Breast epithelium (tissue), 4 donors: ENCODE results near the gene YWHAG. TPM values are rescaled to one million over a fixed set of nuclear protein-coding genes. Genes with fewer than 3 reads are reported as not detected.

Experiments used
- DNase-seq, 2 donors: peaks; one replicate each; pipeline ENCODE4 v3.0.0-alpha.2; 2019; ENCODE audit warnings: low spot score in 2 of 2
- H3K27ac ChIP-seq, 2 donors: fragments of 200-600 bp; sonication (generic) in 1 of 2; one replicate each; pipeline ENCODE4 v1.5.1; 2016 to 2019; ENCODE audit warnings: mild to moderate bottlenecking in 1 of 2
- H3K27me3 ChIP-seq, 2 donors: fragments of 200-600 bp; sonication (generic) in 1 of 2; one replicate each; pipeline versions ENCODE4 v1.5.1 to v1.6.0; 2017 to 2019; ENCODE audit warnings: control low read depth in 1 of 2, mild to moderate bottlenecking in 1 of 2
- H3K36me3 ChIP-seq: fragments of 200-600 bp; one replicate; pipeline ENCODE4 v1.5.1; 2019
- H3K4me1 ChIP-seq, 2 donors: fragments of 200-600 bp; sonication (generic); one replicate each; pipeline ENCODE4 v1.5.1; 2016 to 2019; ENCODE audit warnings: control low read depth in 1 of 2
- H3K4me3 ChIP-seq, 3 donors: fragments of 200-600 bp; sonication (generic); 1 replicate in 2 of 3; 2 replicates in 1 of 3; pipeline ENCODE4 v1.5.1; 2016 to 2019; ENCODE audit warnings: mild to moderate bottlenecking in 3 of 3, moderate library complexity in 2 of 3
- H3K9me3 ChIP-seq, 2 donors: fragments of 200-600 bp; sonication (generic) in 1 of 2; one replicate each; pipeline ENCODE4 v1.5.1; 2016 to 2019; ENCODE audit warnings: control low read depth in 1 of 2
- CTCF ChIP-seq, 3 donors: fragments of 450-650 bp; IDR thresholded peaks; one replicate each; pipeline ENCODE4 v1.5.1; 2016 to 2017; ENCODE audit warnings: antibody characterized with exemption in 3 of 3, mild to moderate bottlenecking in 3 of 3, moderate library complexity in 3 of 3
- POLR2A ChIP-seq: fragments of 450-650 bp; IDR thresholded peaks from one replicate; pipeline ENCODE4 v1.6.1; 2016; ENCODE audit warnings: antibody characterized with exemption, mild to moderate bottlenecking, moderate library complexity
- POLR2AphosphoS5 ChIP-seq, 3 donors: sonication (generic); formaldehyde crosslinking; IDR thresholded peaks; one replicate each; pipeline ENCODE4 v1.6.1; 2017; ENCODE audit warnings: antibody characterized with exemption in 3 of 3
- intact Hi-C: fragments of 100-400 bp; cut with DNase I; formaldehyde crosslinking; loops from one replicate; pipeline ENCODE4 v1.15.1; 2023; ENCODE audit warnings: low total_unique reads
- total RNA-seq, 3 donors: library from RNA; depleted of rRNA; stranded (reverse); fragments of >200 nt; gene quantifications; one replicate each; pipeline ENCODE4 v1.1.0, GENCODE V29; 2016

The YWHAG gene
- total RNA-seq, 3 donors from 2014 or later = 58.7 to 128 (median 63.7) TPM

- H3K27me3 ChIP-seq = no peaks in the 10 kb centered on the region
- TF ChIP-seq POLR2AphosphoS5 (IDR thresholded peaks at IDR 0.05) (peak in 2 of 3 donors; percentile 38 to 47), CTCF (IDR thresholded peaks at IDR 0.05) (no peak), POLR2A (peak; percentile 16)
- H3K9me3 ChIP-seq = no peaks in the 10 kb centered on the region
- intact Hi-C loops = no loop called here
- H3K27ac ChIP-seq = peak overlapping the region; percentile 91 to 97
- peak overlapping the region; percentile 67 to 90 (median 72) for H3K4me3 ChIP-seq
- peak; percentile 71 to 87 for DNase-seq
- no peaks in the 10 kb centered on the region for H3K36me3 ChIP-seq
- H3K4me1 ChIP-seq = peaks cover 7 to 19% of the 10 kb centered on the region in 2 donors
Measured at GRCh38 chr7:76303202-76304147, 55.3 kb downstream of the YWHAG start.

- Histone ChIP-seq H3K4me1 (peaks cover 7 to 19% of the 10 kb centered on the region in 2 donors), H3K36me3 (no peaks in the 10 kb centered on the region), H3K27ac (peak within 1 kb of the TSS; percentile 91 to 97), H3K9me3 (no peaks in the 10 kb centered on the region), H3K27me3 (no peaks in the 10 kb centered on the region), H3K4me3 (peak within 1 kb of the TSS; percentile 67 to 90 (median 72))
- no peak for TF ChIP-seq CTCF (IDR thresholded peaks at IDR 0.05)
- peak; percentile 81 for TF ChIP-seq POLR2A
- TF ChIP-seq POLR2AphosphoS5 (IDR thresholded peaks at IDR 0.05) = peak; percentile 85 to 93 (median 87)
- peak; percentile 94 to 96 for DNase-seq
- intact Hi-C loops = no loop called here
Measured at GRCh38 chr7:76302347-76303201, 56.2 kb downstream of the YWHAG start, which contains the start of gene HSPB1. Gene HSPB1 (plus strand): TSS chr7:76302673. CDS start chr7:76302713, 40 bp downstream.

GRCh38 chr7:76301000-76301399 is 57.8 kb downstream of the YWHAG start:
- intact Hi-C loops = no loop called here
- no peaks in the 10 kb centered on the region for H3K9me3 ChIP-seq
- TF ChIP-seq POLR2A = no peak
- TF ChIP-seq CTCF (IDR thresholded peaks at IDR 0.05) = no peak
- no peak for TF ChIP-seq POLR2AphosphoS5 (IDR thresholded peaks at IDR 0.05)
- H3K27me3 ChIP-seq = no peaks in the 10 kb centered on the region
- peaks cover 7 to 19% of the 10 kb centered on the region in 2 donors for H3K4me1 ChIP-seq
- H3K27ac ChIP-seq = peak overlapping the region; percentile 3 to 77
- H3K36me3 ChIP-seq = no peaks in the 10 kb centered on the region
- DNase-seq = no peak
- no peak overlapping the region for H3K4me3 ChIP-seq

- no peaks in the 10 kb centered on the region for H3K9me3 ChIP-seq
- H3K27ac ChIP-seq = peak overlapping the region; percentile 73 to 77
- TF ChIP-seq POLR2A (no peak), POLR2AphosphoS5 (IDR thresholded peaks at IDR 0.05) (peak in 2 of 3 donors; percentile 14 to 60)
- DNase-seq = peak; percentile 79 to 90
- H3K27me3 ChIP-seq = no peaks in the 10 kb centered on the region
- no peaks in the 10 kb centered on the region for H3K36me3 ChIP-seq
- H3K4me3 ChIP-seq = no peak overlapping the region
- H3K4me1 ChIP-seq = peaks cover 7 to 18% of the 10 kb centered on the region in 2 donors
- intact Hi-C loops = no loop called here
Measured at GRCh38 chr7:76300166-76300731, 58.5 kb downstream of the YWHAG start.
